Measurements from ENCODE around the gene TMEM219.

Gene TMEM219

GRCh38 chr16:29961479-29962343, at the start of gene TMEM219:
Gene TMEM219 (plus strand): TSS chr16:29962079. CDS start chr16:29963144, 1,065 bp downstream.
- Histone ChIP-seq H3K27ac (ENCODE audit: extremely low read depth, low read depth, low read length) (peak within 1 kb of the TSS; percentile 44; the same call in 1 of the 2 replicates), H3K4me3 (ENCODE audit: low read depth, low read length) (peak within 1 kb of the TSS; percentile 57), H3K9me3 (ENCODE audit: control insufficient read depth, insufficient read depth, low read depth, low read length) (no peaks in the 10 kb centered on the region), H3K4me1 (ENCODE audit: control insufficient read depth, insufficient read depth, low read length) (0 out of 2 replicates have a peak, but pooled peaks cover 3% of the 10 kb centered on the region), H3K36me3 (ENCODE audit: control insufficient read depth in 2 of 2, insufficient read depth in 1 of 2, low read length in 2 of 2) (peaks cover 0 to 3% of the 10 kb centered on the region in 2 experiments; a peak in 1 of 3 replicates)
- ChIA-PET CTCF (interaction anchor here (0.6 to 3.5 kb wide), 10 partner anchors 10 to 447 kb away, joined by 3 to 16 read pairs (median 4); partner anchors contain the start of genes TAOK2 and TLCD3B), POLR2A (interaction anchor here (0.6 to 2.5 kb wide), 17 partner anchors 10 to 284 kb away, joined by 3 to 55 read pairs (median 6); partner anchors contain the start of genes ALDOA, CDIPT, HIRIP3 and INO80E)
- peak; percentile 73 for TF ChIP-seq ZNF335 (tag by site-specific recombination; conservative IDR thresholded peaks at IDR 0.05)
- TF ChIP-seq ZNF2 (tag by site-specific recombination; IDR thresholded peaks at IDR 0.05), result peak; percentile 81; the same call in 1 of the 2 replicates
- no peak for TF ChIP-seq ZNF23 (tag by site-specific recombination; IDR thresholded peaks at IDR 0.05; ENCODE audit: borderline replicate concordance)
- no peak for TF ChIP-seq ZFP41 (tag by site-specific recombination; IDR thresholded peaks at IDR 0.05; ENCODE audit: borderline replicate concordance)
- TF ChIP-seq ZNF473 (tag by site-specific recombination; IDR thresholded peaks at IDR 0.05), result no peak
- TF ChIP-seq ZNF692 (tag by site-specific recombination; IDR thresholded peaks at IDR 0.05), result no peak
- TF ChIP-seq ZNF362 (tag by site-specific recombination; IDR thresholded peaks at IDR 0.05), result no peak
- no peak for TF ChIP-seq ZNF302 (tag by site-specific recombination; IDR thresholded peaks at IDR 0.05; ENCODE audit: low read depth)
- peak; percentile 44; the same call in 1 of the 2 replicates for TF ChIP-seq ZNF639 (tag by site-specific recombination; IDR thresholded peaks at IDR 0.05)
- TF ChIP-seq ZNF664 (tag by site-specific recombination; IDR thresholded peaks at IDR 0.05), result no peak
- peak; percentile 92 for TF ChIP-seq ZBTB8A (tag by site-specific recombination; IDR thresholded peaks at IDR 0.05)
- TF ChIP-seq ZSCAN23 (tag by site-specific recombination; IDR thresholded peaks at IDR 0.05), result 0 out of 2 replicates have a peak, but pooled peaks have one; percentile 41
- peak; percentile 73 for TF ChIP-seq ZFHX2 (tag by site-specific recombination; conservative IDR thresholded peaks at IDR 0.05)
- TF ChIP-seq, protein P1, sequence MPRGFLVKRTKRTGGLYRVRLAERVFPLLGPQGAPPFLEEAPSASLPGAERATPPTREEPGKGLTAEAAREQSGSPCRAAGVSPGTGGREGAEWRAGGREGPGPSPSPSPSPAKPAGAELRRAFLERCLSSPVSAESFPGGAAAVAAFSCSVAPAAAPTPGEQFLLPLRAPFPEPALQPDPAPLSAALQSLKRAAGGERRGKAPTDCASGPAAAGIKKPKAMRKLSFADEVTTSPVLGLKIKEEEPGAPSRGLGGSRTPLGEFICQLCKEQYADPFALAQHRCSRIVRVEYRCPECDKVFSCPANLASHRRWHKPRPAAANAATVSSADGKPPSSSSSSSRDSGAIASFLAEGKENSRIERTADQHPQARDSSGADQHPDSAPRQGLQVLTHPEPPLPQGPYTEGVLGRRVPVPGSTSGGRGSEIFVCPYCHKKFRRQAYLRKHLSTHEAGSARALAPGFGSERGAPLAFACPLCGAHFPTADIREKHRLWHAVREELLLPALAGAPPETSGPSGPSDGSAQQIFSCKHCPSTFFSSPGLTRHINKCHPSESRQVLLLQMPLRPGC (tag by site-specific recombination; IDR thresholded peaks at IDR 0.05), result no peak
- TF ChIP-seq ZBTB17 (tag by site-specific recombination; IDR thresholded peaks at IDR 0.05), result peak; percentile 82
- TF ChIP-seq SALL2 (tag by site-specific recombination; IDR thresholded peaks at IDR 0.05; ENCODE audit: borderline replicate concordance), result no peak
- TF ChIP-seq ZNF521 (tag by site-specific recombination; IDR thresholded peaks at IDR 0.05), result no peak
- TF ChIP-seq ZNF623 (tag by site-specific recombination; IDR thresholded peaks at IDR 0.05), result no peak
- TF ChIP-seq GLI4 (tag by site-specific recombination; IDR thresholded peaks at IDR 0.05), result no peak
- TF ChIP-seq ZNF529 (tag by site-specific recombination; IDR thresholded peaks at IDR 0.05; ENCODE audit: insufficient replicate concordance), result no peak
- TF ChIP-seq, protein P2, sequence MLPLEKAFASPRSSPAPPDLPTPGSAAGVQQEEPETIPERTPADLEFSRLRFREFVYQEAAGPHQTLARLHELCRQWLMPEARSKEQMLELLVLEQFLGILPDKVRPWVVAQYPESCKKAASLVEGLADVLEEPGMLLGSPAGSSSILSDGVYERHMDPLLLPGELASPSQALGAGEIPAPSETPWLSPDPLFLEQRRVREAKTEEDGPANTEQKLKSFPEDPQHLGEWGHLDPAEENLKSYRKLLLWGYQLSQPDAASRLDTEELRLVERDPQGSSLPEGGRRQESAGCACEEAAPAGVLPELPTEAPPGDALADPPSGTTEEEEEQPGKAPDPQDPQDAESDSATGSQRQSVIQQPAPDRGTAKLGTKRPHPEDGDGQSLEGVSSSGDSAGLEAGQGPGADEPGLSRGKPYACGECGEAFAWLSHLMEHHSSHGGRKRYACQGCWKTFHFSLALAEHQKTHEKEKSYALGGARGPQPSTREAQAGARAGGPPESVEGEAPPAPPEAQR (tag by site-specific recombination; IDR thresholded peaks at IDR 0.05), result no peak
- TF ChIP-seq ZNF624 (tag by site-specific recombination; IDR thresholded peaks at IDR 0.05), result no peak
- peak; percentile 34; the same call in 1 of the 2 replicates for TF ChIP-seq ZNF777 (tag by site-specific recombination; IDR thresholded peaks at IDR 0.05; ENCODE audit: borderline replicate concordance)
- no peak for TF ChIP-seq RBAK (tag by site-specific recombination; IDR thresholded peaks at IDR 0.05)
- no peak for TF ChIP-seq ZNF114 (tag by site-specific recombination; IDR thresholded peaks at IDR 0.05)
- peak; percentile 65 for TF ChIP-seq KLF9 (tag by site-specific recombination; IDR thresholded peaks at IDR 0.05; ENCODE audit: low read depth)
- TF ChIP-seq, protein P3, sequence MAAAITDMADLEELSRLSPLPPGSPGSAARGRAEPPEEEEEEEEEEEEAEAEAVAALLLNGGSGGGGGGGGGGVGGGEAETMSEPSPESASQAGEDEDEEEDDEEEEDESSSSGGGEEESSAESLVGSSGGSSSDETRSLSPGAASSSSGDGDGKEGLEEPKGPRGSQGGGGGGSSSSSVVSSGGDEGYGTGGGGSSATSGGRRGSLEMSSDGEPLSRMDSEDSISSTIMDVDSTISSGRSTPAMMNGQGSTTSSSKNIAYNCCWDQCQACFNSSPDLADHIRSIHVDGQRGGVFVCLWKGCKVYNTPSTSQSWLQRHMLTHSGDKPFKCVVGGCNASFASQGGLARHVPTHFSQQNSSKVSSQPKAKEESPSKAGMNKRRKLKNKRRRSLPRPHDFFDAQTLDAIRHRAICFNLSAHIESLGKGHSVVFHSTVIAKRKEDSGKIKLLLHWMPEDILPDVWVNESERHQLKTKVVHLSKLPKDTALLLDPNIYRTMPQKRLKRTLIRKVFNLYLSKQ (tag by site-specific recombination; IDR thresholded peaks at IDR 0.05; ENCODE audit: borderline replicate concordance), result no peak
- no peak for TF ChIP-seq ZNF169 (tag by site-specific recombination; IDR thresholded peaks at IDR 0.05)
- TF ChIP-seq EGR2 (tag by site-specific recombination; IDR thresholded peaks at IDR 0.05; ENCODE audit: low read depth), result peak; percentile 61

Data from HEK293 (cell line).